K562 (cell line): ENCODE data around the gene C1orf167. TPM values are rescaled to one million over a fixed set of nuclear protein-coding genes. Genes with fewer than 3 reads are reported as not detected.

Source experiments
- CREBBP ChIP-seq: IDR thresholded peaks from one replicate; pipeline ENCODE4 v1.6.1; 2012; ENCODE audit warnings: low read depth, mild to moderate bottlenecking, control low read depth, inconsistent platforms, low read length
- EP300 ChIP-seq: IDR thresholded peaks from 2 replicates; pipeline ENCODE4 v1.6.1; 2012; ENCODE audit warnings: low read length, improper control_type of control experiment
- L3MBTL2 ChIP-seq: fragments of 450-650 bp; IDR thresholded peaks from 2 replicates; pipeline ENCODE4 v1.6.1; 2016; ENCODE audit warnings: mild to moderate bottlenecking, moderate library complexity
- NBN ChIP-seq: fragments of 450-650 bp; IDR thresholded peaks from 2 replicates; pipeline ENCODE4 v1.6.1; 2016; ENCODE audit warnings: low read depth, mild to moderate bottlenecking
- PHF20 ChIP-seq: fragments of 450-650 bp; IDR thresholded peaks from 2 replicates; pipeline ENCODE4 v1.6.1; 2018; ENCODE audit not compliant: partially characterized antibody
- POLR2AphosphoS2 ChIP-seq: IDR thresholded peaks from 2 replicates; pipeline ENCODE4 v1.6.1; 2012; ENCODE audit warnings: low read length, improper control_type of control experiment
- RBFOX2 ChIP-seq: fragments of 200-400 bp; formaldehyde crosslinking; IDR thresholded peaks from 2 replicates; pipeline ENCODE4 v1.6.1; 2017; ENCODE audit warnings: low read depth, mild to moderate bottlenecking, low read length, moderate library complexity
- RBM34 ChIP-seq: fragments of 200-400 bp; formaldehyde crosslinking; IDR thresholded peaks from 2 replicates; pipeline ENCODE4 v1.6.1; 2018; ENCODE audit warnings: low read length, borderline replicate concordance; ENCODE audit not compliant: insufficient read depth
- SAFB2 ChIP-seq: fragments of 200-400 bp; formaldehyde crosslinking; IDR thresholded peaks from 2 replicates; pipeline ENCODE4 v1.6.1; 2018; ENCODE audit warnings: borderline replicate concordance, low read length, low read depth, moderate library complexity; ENCODE audit not compliant: severe bottlenecking
- SIN3A ChIP-seq, 2 experiments: fragments of 150-350 bp in 1 of 2; IDR thresholded peaks; 2 replicates each; pipeline ENCODE4 v1.6.1; 2011 to 2016; ENCODE audit warnings: borderline replicate concordance in 2 of 2, low read depth in 2 of 2, low read length in 2 of 2, mild to moderate bottlenecking in 2 of 2, moderate library complexity in 2 of 2; ENCODE audit not compliant: control insufficient read depth in 1 of 2
- SMARCA5 ChIP-seq: fragments of 450-650 bp; IDR thresholded peaks from 2 replicates; pipeline ENCODE4 v1.6.1; 2016
- SMC3 ChIP-seq: conservative IDR thresholded peaks from 2 replicates; pipeline ENCODE4 v1.6.1; 2011; ENCODE audit warnings: low read depth, low read length, improper control_type of control experiment; ENCODE audit not compliant: insufficient read depth
- U2AF2 ChIP-seq: fragments of 200-400 bp; formaldehyde crosslinking; optimal IDR thresholded peaks from 2 replicates; pipeline ENCODE3; 2017; ENCODE audit warnings: low read depth, mild to moderate bottlenecking, low read length
- ZBTB5 ChIP-seq: fragments of 450-650 bp; IDR thresholded peaks from 2 replicates; pipeline ENCODE4 v1.6.1; 2017; ENCODE audit warnings: antibody characterized with exemption
- ZNF583 ChIP-seq: fragments of 250-450 bp; sonication (Bioruptor Pico); IDR thresholded peaks from 2 replicates; pipeline ENCODE4 v1.4.0; 2020
- ZNF766 ChIP-seq: fragments of 200-800 bp; sonication (Bioruptor generic); conservative IDR thresholded peaks from 2 replicates; pipeline ENCODE4 v1.6.1; 2016; ENCODE audit warnings: missing genetic modification characterization, missing compliant biosample characterization
- polyA plus RNA-seq, 8 experiments: library from polyadenylated mRNA; depleted of rRNA in 4 of 8; stranded (reverse) in 5 of 8; unstranded in 3 of 8; fragments of >200 nt; fragmentation: Nextera tagmentation in 2 of 8; fragmentation: Illumina TruSeq in 1 of 8; extraction: Ambion mirVana in 2 of 8; extraction: Trizol in 1 of 8; gene quantifications; 2 replicates each; pipeline versions ENCODE4 v1.2.1 to v1.2.3, GENCODE V29; 2011 to 2014; ENCODE audit warnings: inconsistent platforms in 1 of 8, missing spikeins in 1 of 8
- total RNA-seq, 7 experiments: library from RNA; depleted of rRNA in 6 of 7; stranded (reverse); fragments of >200 nt in 6 of 7; fragmentation: Illumina TruSeq in 2 of 7; extraction: Trizol in 2 of 7; gene quantifications; 2 replicates each; pipeline versions ENCODE4 v1.2.1 to v1.2.3, GENCODE V29; 2011 to 2021; ENCODE audit warnings: low replicate concordance in 1 of 7
- TF ChIP-seq, protein P1 (sequence below): fragments of 200-800 bp; sonication (Bioruptor generic); IDR thresholded peaks from 2 replicates; pipeline ENCODE4 v1.6.1; 2016; ENCODE audit warnings: missing genetic modification characterization, missing compliant biosample characterization
- TF ChIP-seq, protein P2 (sequence below): fragments of 450-650 bp; conservative IDR thresholded peaks from 2 replicates; pipeline ENCODE4 v1.6.1; 2016; ENCODE audit warnings: missing genetic modification characterization, low read depth, mild to moderate bottlenecking, control low read depth, missing compliant biosample characterization

C1orf167 gene
- total and polyA plus RNA-seq, 9 of the 15 experiments (the other 6 are each of a cell fraction or from before 2014, with no cell fraction given) = 0.22 to 0.86 (median 0.31) TPM; not detected in 2

DNA sequence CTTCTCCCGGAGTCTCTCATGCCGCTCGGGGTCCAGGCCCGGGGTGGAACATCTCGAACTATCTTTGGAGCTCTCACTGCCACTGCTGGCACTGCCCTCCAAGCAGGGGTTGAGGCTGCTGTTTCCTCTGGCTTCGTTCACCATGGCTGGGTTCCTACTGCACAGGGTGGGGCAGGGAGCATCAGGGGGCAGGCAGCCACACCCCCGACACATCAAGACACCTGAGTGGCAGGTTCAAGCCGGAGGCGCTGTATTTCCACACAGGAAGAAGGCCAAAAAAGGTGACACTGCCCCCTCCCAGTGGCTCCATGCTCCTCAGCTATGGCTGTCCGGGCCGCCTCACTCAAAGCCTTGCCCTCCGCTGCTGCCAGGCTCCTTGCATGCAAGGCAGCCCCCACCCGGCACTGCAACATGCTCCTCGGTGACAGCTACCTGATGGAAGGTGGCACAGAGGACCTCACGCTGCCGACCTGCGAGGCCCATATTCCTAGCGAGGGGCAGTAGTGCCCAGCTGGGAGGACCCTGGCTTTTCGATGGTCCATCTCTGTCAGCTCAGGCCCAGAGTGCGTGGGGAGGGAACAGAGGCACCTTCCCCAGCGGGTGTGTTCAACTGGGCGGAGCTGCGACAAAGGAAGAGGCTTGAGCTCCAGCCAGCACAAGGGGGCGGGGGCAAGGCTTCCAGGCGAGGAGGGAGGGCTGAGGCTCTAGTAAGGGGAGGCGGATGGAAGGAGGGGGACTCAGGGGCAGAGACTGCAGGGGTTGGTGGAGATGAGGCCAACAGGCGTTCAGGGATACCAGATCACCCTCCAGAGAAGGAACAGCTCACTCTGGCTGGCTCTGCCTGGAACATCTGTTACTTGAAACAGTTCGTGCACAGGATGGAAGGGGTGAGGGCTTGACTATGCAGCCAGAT, 41.2 kb downstream of the C1orf167 start (continued):
- TF ChIP-seq SAFB2 (no peak), CREBBP (no peak), RBM34 (no peak), L3MBTL2 (peak; percentile 55; the same call in 1 of the 2 replicates), SMC3 (no peak), ZBTB5 (peak; percentile 94), ZNF766 (CRISPR knock-in tag) (no peak), POLR2AphosphoS2 (peak; percentile 98), PHF20 (no peak), RBFOX2 (peak; percentile 89), NBN (peak; percentile 10; the same call in 1 of the 2 replicates), SMARCA5 (no peak; the same call in 1 of the 2 replicates), SIN3A (IDR thresholded peaks at IDR 0.05; ENCODE audit: borderline replicate concordance in 2 of 2, control insufficient read depth in 1 of 2, low read depth in 2 of 2, low read length in 2 of 2) (peak; percentile 64 to 84; a peak in 3 of 4 replicates), ZNF583 (CRISPR knock-in tag) (no peak), U2AF2 (no peak), EP300 (peak; percentile 48; the same call in 1 of the 2 replicates)
- TF ChIP-seq, protein P1, sequence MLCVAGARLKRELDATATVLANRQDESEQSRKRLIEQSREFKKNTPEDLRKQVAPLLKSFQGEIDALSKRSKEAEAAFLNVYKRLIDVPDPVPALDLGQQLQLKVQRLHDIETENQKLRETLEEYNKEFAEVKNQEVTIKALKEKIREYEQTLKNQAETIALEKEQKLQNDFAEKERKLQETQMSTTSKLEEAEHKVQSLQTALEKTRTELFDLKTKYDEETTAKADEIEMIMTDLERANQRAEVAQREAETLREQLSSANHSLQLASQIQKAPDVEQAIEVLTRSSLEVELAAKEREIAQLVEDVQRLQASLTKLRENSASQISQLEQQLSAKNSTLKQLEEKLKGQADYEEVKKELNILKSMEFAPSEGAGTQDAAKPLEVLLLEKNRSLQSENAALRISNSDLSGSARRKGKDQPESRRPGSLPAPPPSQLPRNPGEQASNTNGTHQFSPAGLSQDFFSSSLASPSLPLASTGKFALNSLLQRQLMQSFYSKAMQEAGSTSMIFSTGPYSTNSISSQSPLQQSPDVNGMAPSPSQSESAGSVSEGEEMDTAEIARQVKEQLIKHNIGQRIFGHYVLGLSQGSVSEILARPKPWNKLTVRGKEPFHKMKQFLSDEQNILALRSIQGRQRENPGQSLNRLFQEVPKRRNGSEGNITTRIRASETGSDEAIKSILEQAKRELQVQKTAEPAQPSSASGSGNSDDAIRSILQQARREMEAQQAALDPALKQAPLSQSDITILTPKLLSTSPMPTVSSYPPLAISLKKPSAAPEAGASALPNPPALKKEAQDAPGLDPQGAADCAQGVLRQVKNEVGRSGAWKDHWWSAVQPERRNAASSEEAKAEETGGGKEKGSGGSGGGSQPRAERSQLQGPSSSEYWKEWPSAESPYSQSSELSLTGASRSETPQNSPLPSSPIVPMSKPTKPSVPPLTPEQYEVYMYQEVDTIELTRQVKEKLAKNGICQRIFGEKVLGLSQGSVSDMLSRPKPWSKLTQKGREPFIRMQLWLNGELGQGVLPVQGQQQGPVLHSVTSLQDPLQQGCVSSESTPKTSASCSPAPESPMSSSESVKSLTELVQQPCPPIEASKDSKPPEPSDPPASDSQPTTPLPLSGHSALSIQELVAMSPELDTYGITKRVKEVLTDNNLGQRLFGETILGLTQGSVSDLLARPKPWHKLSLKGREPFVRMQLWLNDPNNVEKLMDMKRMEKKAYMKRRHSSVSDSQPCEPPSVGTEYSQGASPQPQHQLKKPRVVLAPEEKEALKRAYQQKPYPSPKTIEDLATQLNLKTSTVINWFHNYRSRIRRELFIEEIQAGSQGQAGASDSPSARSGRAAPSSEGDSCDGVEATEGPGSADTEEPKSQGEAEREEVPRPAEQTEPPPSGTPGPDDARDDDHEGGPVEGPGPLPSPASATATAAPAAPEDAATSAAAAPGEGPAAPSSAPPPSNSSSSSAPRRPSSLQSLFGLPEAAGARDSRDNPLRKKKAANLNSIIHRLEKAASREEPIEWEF (CRISPR knock-in tag) = no peak
- TF ChIP-seq, protein P2, sequence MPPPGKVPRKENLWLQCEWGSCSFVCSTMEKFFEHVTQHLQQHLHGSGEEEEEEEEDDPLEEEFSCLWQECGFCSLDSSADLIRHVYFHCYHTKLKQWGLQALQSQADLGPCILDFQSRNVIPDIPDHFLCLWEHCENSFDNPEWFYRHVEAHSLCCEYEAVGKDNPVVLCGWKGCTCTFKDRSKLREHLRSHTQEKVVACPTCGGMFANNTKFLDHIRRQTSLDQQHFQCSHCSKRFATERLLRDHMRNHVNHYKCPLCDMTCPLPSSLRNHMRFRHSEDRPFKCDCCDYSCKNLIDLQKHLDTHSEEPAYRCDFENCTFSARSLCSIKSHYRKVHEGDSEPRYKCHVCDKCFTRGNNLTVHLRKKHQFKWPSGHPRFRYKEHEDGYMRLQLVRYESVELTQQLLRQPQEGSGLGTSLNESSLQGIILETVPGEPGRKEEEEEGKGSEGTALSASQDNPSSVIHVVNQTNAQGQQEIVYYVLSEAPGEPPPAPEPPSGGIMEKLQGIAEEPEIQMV (tag) = no peak
